GM10248 (cell line): Measurements from ENCODE around the gene EMP3.
A peak's percentile ranks its signal among the peaks of the same experiment; 100 is the strongest.

Experiments
- CTCF ChIA-PET: fragments of 300-600 bp; sonication (Branson Sonifier 250); formaldehyde crosslinking; extraction: SDS; loops from one replicate; lab custom pipeline; 2021; ENCODE audit warnings: antibody characterized with exemption; lab: Yijun Ruan, JAX
- POLR2A ChIA-PET: fragments of 350-650 bp; sonication (Branson Sonifier 250); formaldehyde crosslinking; extraction: SDS; loops from one replicate; lab custom pipeline; 2020; ENCODE audit warnings: antibody characterized with exemption; lab: Yijun Ruan, JAX
- DNase-seq: peaks from one replicate; pipeline ENCODE4 v3.0.0; 2012; ENCODE audit errors: extremely low spot score
- CTCF ChIP-seq: IDR thresholded peaks from 2 replicates; pipeline ENCODE4 v1.5.1; 2012; ENCODE audit warnings: mild to moderate bottlenecking, low read depth; ENCODE audit errors: extremely low read depth, missing control alignments, control extremely low read depth

Gene EMP3

GRCh38 chr19:48325265-48325910 lies at the start of gene EMP3:
EMP3 (plus strand) TSS chr19:48325552; CDS start chr19:48326845, 1,293 bp downstream.
- ChIA-PET POLR2A (interaction anchor here (0.5 kb wide), 1 partner anchor 284 kb away, joined by 7 read pairs; no protein-coding TSS in a partner anchor), CTCF (interaction anchor here (1.6 to 14.9 kb wide), 2 partner anchors 8 to 11 kb away, joined by 7 to 248 read pairs; no protein-coding TSS in a partner anchor)
- peak; percentile 73 for DNase-seq
- no peak for TF ChIP-seq CTCF

GRCh38 chr19:48279747-48280146 lies 45.6 kb upstream of the EMP3 start:
- TF ChIP-seq CTCF: no peak
- POLR2A ChIA-PET: no interaction called here
- CTCF ChIA-PET: interaction anchor here (1.8 kb wide), 1 partner anchor 11 kb away, joined by 5 read pairs; no protein-coding TSS in a partner anchor
- DNase-seq: no peak

- CTCF ChIA-PET: interaction anchor here (0.8 to 1.3 kb wide), 3 partner anchors 9 to 300 kb away, joined by 3 to 5 read pairs (median 4); no protein-coding TSS in a partner anchor
- POLR2A ChIA-PET: no interaction called here
- no peak for DNase-seq
- TF ChIP-seq CTCF: no peak
These were observed 41.4 kb upstream of the EMP3 start for GRCh38 chr19:48283908-48284307.

GRCh38 chr19:48284896-48285295 lies 40.5 kb upstream of the EMP3 start:
- TF ChIP-seq CTCF: no peak
- no peak for DNase-seq
- ChIA-PET POLR2A (no interaction called here), CTCF (interaction anchor here (0.8 to 1.3 kb wide), 2 partner anchors 8 to 299 kb away, joined by 4 to 5 read pairs; no protein-coding TSS in a partner anchor)

GRCh38 chr19:48287748-48288147 lies 37.6 kb upstream of the EMP3 start:
- no peak for DNase-seq
- TF ChIP-seq CTCF: no peak
- ChIA-PET CTCF (interaction anchor here (1.1 kb wide), 1 partner anchor 324 kb away, joined by 4 read pairs; no protein-coding TSS in a partner anchor), POLR2A (interaction anchor here (0.7 kb wide), 1 partner anchor 23 kb away, joined by 5 read pairs; no protein-coding TSS in a partner anchor)

- DNase-seq: no peak
- TF ChIP-seq CTCF: no peak
- ChIA-PET CTCF (interaction anchor here (0.6 to 3.2 kb wide), 13 partner anchors 9 to 325 kb away, joined by 3 to 16 read pairs (median 5); partner anchors contain the start of gene ZNF114), POLR2A (no interaction called here)
These were observed 35.0 kb upstream of the EMP3 start for GRCh38 chr19:48290401-48290770.
